K562 (cell line): ENCODE measurements around the gene NODAL. TPM values are rescaled to one million over a fixed set of nuclear protein-coding genes. Genes with fewer than 3 reads are reported as not detected.
"Not testable (repeated sequence)": the region's sequence is repeated elsewhere in the genome, so short reads cannot be mapped to it uniquely, and the experiment has no call there.

Experiments used
- ATAC-seq: fragments of 200-7000 bp; cut with Tn5 transposase; 3 replicates; pipeline ENCODE4 v1.9.1; 2020; ENCODE audit warnings: moderate library complexity
- BruUV-seq: library from RNA; stranded (reverse); fragments of 400-500 nt; replicated peaks from 2 replicates; lab custom pipeline; 2021; lab: Mats Ljungman, UMichigan
- CTCF ChIA-PET: fragments of 300-600 bp; formaldehyde crosslinking; extraction: SDS; loops from one replicate; lab custom pipeline; 2021; ENCODE audit warnings: low intra/inter-chr PET ratio; lab: Yijun Ruan, JAX
- POLR2A ChIA-PET: fragments of 300-600, 350-650 bp; sonication (Branson Sonifier 250); formaldehyde crosslinking; extraction: SDS; loops from one replicate; lab custom pipeline; 2021; ENCODE audit warnings: antibody characterized with exemption, inconsistent platforms; lab: Yijun Ruan, JAX
- DNase-seq, 4 experiments: peaks; one replicate each; pipeline versions ENCODE4 v3.0.0 to v3.0.0-alpha.2; 2011 to 2018; ENCODE audit warnings: low spot score in 3 of 4, mixed read lengths in 3 of 4; ENCODE audit errors: extremely low read depth in 1 of 4
- FAIRE-seq: peaks from 2 replicates; lab custom pipeline; 2011; peaks lifted over from hg19 to GRCh38; lab: Jason Lieb, UNC
- H2AFZ ChIP-seq: 2 replicates; pipeline ENCODE4 v1.6.0; 2011; ENCODE audit warnings: low read depth, low read length, control low read depth, inconsistent platforms
- H3K27ac ChIP-seq: fragments of 200-600 bp; 3 replicates; pipeline ENCODE4 v1.8.0; 2011; ENCODE audit warnings: low read depth, mild to moderate bottlenecking, control low read depth, inconsistent platforms, low read length, moderate library complexity, mixed read lengths; ENCODE audit errors: extremely low read depth
- H3K27me3 ChIP-seq, 2 experiments: fragments of 300-600 bp in 1 of 2; 2 replicates in 1 of 2; 3 replicates in 1 of 2; pipeline versions ENCODE4 v1.6.0 to v1.8.0; 2011; ENCODE audit warnings: inconsistent platforms in 2 of 2, low read length in 2 of 2, mild to moderate bottlenecking in 1 of 2, mixed read lengths in 1 of 2, moderate library complexity in 1 of 2; ENCODE audit not compliant: control insufficient read depth in 2 of 2, insufficient read depth in 2 of 2
- H3K36me3 ChIP-seq: fragments of 300-600 bp; 3 replicates; pipeline ENCODE4 v1.8.0; 2011; ENCODE audit warnings: mild to moderate bottlenecking, low read length, inconsistent platforms; ENCODE audit not compliant: control insufficient read depth, insufficient read depth
- H3K4me1 ChIP-seq, 2 experiments: fragments of 200-600 bp in 1 of 2; replicated peaks in 1 of 2; 2 replicates in 1 of 2; 3 replicates in 1 of 2; pipeline versions ENCODE4 v1.5.1 to v1.8.0; 2011; ENCODE audit warnings: inconsistent platforms in 2 of 2, low read length in 2 of 2, mild to moderate bottlenecking in 1 of 2, mixed read lengths in 1 of 2, moderate library complexity in 1 of 2; ENCODE audit not compliant: control insufficient read depth in 2 of 2, insufficient read depth in 2 of 2
- H3K4me2 ChIP-seq: 2 replicates; pipeline ENCODE4 v1.6.1; 2011; ENCODE audit warnings: low read length, control low read depth, inconsistent platforms, mixed read lengths; ENCODE audit not compliant: insufficient read depth
- H3K4me3 ChIP-seq: fragments of 200-600 bp; sonication (generic), shearing (Covaris generic); 2 replicates; pipeline ENCODE4 v1.5.1; 2016; ENCODE audit warnings: control low read depth, inconsistent platforms
- H3K79me2 ChIP-seq: fragments of 200-600 bp; 3 replicates; pipeline ENCODE4 v1.8.0; 2011; ENCODE audit warnings: low read length, inconsistent platforms; ENCODE audit not compliant: control insufficient read depth, insufficient read depth
- H3K9ac ChIP-seq, 2 experiments: 2 replicates each; pipeline versions ENCODE4 v1.6.0 to v1.6.1; 2011; ENCODE audit warnings: low read depth in 2 of 2, low read length in 2 of 2, control low read depth in 1 of 2, inconsistent platforms in 1 of 2, mild to moderate bottlenecking in 1 of 2, mixed read lengths in 1 of 2; ENCODE audit not compliant: insufficient read depth in 1 of 2
- H3K9me1 ChIP-seq: one replicate; pipeline ENCODE4 v1.6.0; 2011; ENCODE audit warnings: inconsistent platforms, mild to moderate bottlenecking, low read length, moderate library complexity; ENCODE audit not compliant: control insufficient read depth, insufficient read depth
- H3K9me3 ChIP-seq: replicated peaks from 2 replicates; pipeline ENCODE4 v1.5.1; 2011; ENCODE audit warnings: low read depth, low read length, inconsistent platforms; ENCODE audit not compliant: control insufficient read depth, insufficient read depth
- H4K20me1 ChIP-seq: replicated peaks from 2 replicates; pipeline ENCODE4 v1.6.1; 2011; ENCODE audit warnings: low read length, inconsistent platforms, mixed read lengths; ENCODE audit not compliant: control insufficient read depth, insufficient read depth
- MTA2 ChIP-seq: fragments of 450-650 bp; IDR thresholded peaks from 2 replicates; pipeline ENCODE4 v1.6.1; 2016; ENCODE audit warnings: low read depth
- RBM25 ChIP-seq: fragments of 200-400 bp; formaldehyde crosslinking; IDR thresholded peaks from 2 replicates; pipeline ENCODE4 v1.6.1; 2018; ENCODE audit warnings: low read length, low read depth, moderate library complexity; ENCODE audit not compliant: severe bottlenecking
- ZBTB17 ChIP-seq: fragments of 450-650 bp; formaldehyde crosslinking; IDR thresholded peaks from 2 replicates; pipeline ENCODE4 v1.4.0; 2020; ENCODE audit warnings: mild to moderate bottlenecking
- ZNF124 ChIP-seq: sonication (generic); formaldehyde crosslinking; IDR thresholded peaks from 2 replicates; pipeline ENCODE4 v1.8.1; 2022; ENCODE audit warnings: missing genetic modification reagents
- ZNF146 ChIP-seq: IDR thresholded peaks from one replicate; pipeline ENCODE4 v1.6.1; 2018; ENCODE audit warnings: missing compliant biosample characterization; ENCODE audit not compliant: unreplicated experiment
- ZNF24 ChIP-seq: fragments of 450-650 bp; IDR thresholded peaks from 2 replicates; pipeline ENCODE4 v1.6.1; 2016
- ZNF316 ChIP-seq: fragments of 450-650 bp; IDR thresholded peaks from 2 replicates; pipeline ENCODE4 v1.6.1; 2016
- WGBS: fragments of 100-300 bp; shearing (Covaris generic); methylation state at CpG from one replicate; pipeline ENCODE4 v1.1.6; 2016; ENCODE audit warnings: low coverage, mixed read lengths; ENCODE audit not compliant: insufficient coverage; ENCODE audit errors: missing lambda C conversion rate; 5-methylcytosine and 5-hydroxymethylcytosine counted together
- in situ Hi-C: fragments of 300-500 bp; cut with MboI; formaldehyde crosslinking; loops from 4 replicates; pipeline ENCODE4 v1.15.0; 2018; ENCODE audit warnings: inconsistent platforms, mixed read lengths
- intact Hi-C: fragments of 100-400 bp; cut with micrococcal nuclease; formaldehyde crosslinking; loops from 2 replicates; pipeline ENCODE4 v1.14.2; 2022
- polyA plus RNA-seq, 8 experiments: library from polyadenylated mRNA; depleted of rRNA in 4 of 8; stranded (reverse) in 5 of 8; unstranded in 3 of 8; fragments of >200 nt; fragmentation: Nextera tagmentation in 2 of 8; fragmentation: Illumina TruSeq in 1 of 8; extraction: Ambion mirVana in 2 of 8; extraction: Trizol in 1 of 8; gene quantifications; 2 replicates each; pipeline versions ENCODE4 v1.2.1 to v1.2.3, GENCODE V29; 2011 to 2014; ENCODE audit warnings: inconsistent platforms in 1 of 8, missing spikeins in 1 of 8
- total RNA-seq, 7 experiments: library from RNA; depleted of rRNA in 6 of 7; stranded (reverse); fragments of >200 nt in 6 of 7; fragmentation: Illumina TruSeq in 2 of 7; extraction: Trizol in 2 of 7; gene quantifications; 2 replicates each; pipeline versions ENCODE4 v1.2.1 to v1.2.3, GENCODE V29; 2011 to 2021; ENCODE audit warnings: low replicate concordance in 1 of 7

NODAL gene
- total and polyA plus RNA-seq, 9 of the 15 experiments (the other 6 are each of a cell fraction or from before 2014, with no cell fraction given): not detected

GRCh38 chr10:70487824-70488223, 46.3 kb upstream of the NODAL start:
- H3K27ac ChIP-seq: no peak overlapping the region
- POLR2A ChIA-PET: no interaction called here
- TF ChIP-seq ZNF146 (peak; percentile 59), MTA2 (no peak), ZNF24 (no peak), ZBTB17 (CRISPR knock-in tag) (no peak), ZNF124 (CRISPR knock-in tag) (no peak), RBM25 (peak; percentile 62), ZNF316 (no peak)

GRCh38 chr10:70483872-70484271, 42.4 kb upstream of the NODAL start:
- H3K27ac ChIP-seq, BruUV-seq, H3K4me1 ChIP-seq, H3K9ac ChIP-seq, CTCF ChIA-PET, DNase-seq, H3K36me3 ChIP-seq, H3K9me1 ChIP-seq, FAIRE-seq, H3K4me3 ChIP-seq, ATAC-seq, intact Hi-C loops, in situ Hi-C loops, H3K79me2 ChIP-seq, H2AFZ ChIP-seq, H3K9me3 ChIP-seq, H3K4me2 ChIP-seq: not testable (repeated sequence)
- peaks cover 21% of the 10 kb centered on the region for H4K20me1 ChIP-seq
- peaks cover 56 to 75% of the 10 kb centered on the region in 2 experiments for H3K27me3 ChIP-seq
- WGBS: 23% methylated on average over 6 of the region's 6 CpGs
- POLR2A ChIA-PET: interaction anchor here (0.7 to 1.6 kb wide), 3 partner anchors 10 to 823 kb away, joined by 3 to 5 read pairs (median 3); no protein-coding TSS in a partner anchor

More at GRCh38 chr10:70487824-70488223, 46.3 kb upstream of the NODAL start:
- intact Hi-C loops (no loop called here), in situ Hi-C loops (no loop called here)
- no peak overlapping the region for H3K4me2 ChIP-seq
- H3K9me1 ChIP-seq: no peaks in the 10 kb centered on the region
- DNase-seq: no peak
- H4K20me1 ChIP-seq: peaks cover 1% of the 10 kb centered on the region
- 0% methylated on average over 3 of the region's 3 CpGs for whole genome bisulfite sequencing
- no peak for ATAC-seq
- BruUV-seq: no TSS peak
- peaks cover 42 to 60% of the 10 kb centered on the region in 2 experiments for H3K27me3 ChIP-seq
- H3K79me2 ChIP-seq: no peaks in the 10 kb centered on the region
- H3K4me1 ChIP-seq: no peaks in the 10 kb centered on the region
- H2AFZ ChIP-seq: no peak overlapping the region
- no peaks in the 10 kb centered on the region for H3K9me3 ChIP-seq
- no peaks in the 10 kb centered on the region for H3K36me3 ChIP-seq
- CTCF ChIA-PET: no interaction called here
- no peak overlapping the region for H3K9ac ChIP-seq
- H3K4me3 ChIP-seq: no peak overlapping the region
- FAIRE-seq: no peak
